Fibroblast of lung (primary cell): Measurements from ENCODE around the gene LCNL1.

Experiments
- EZH2 ChIP-seq: IDR thresholded peaks from 2 replicates; pipeline ENCODE4 v1.5.1; 2012; ENCODE audit warnings: low read length, control low read depth, mild to moderate bottlenecking; ENCODE audit errors: missing control alignments
- TF ChIP-seq, protein P1 (sequence below), 2 donors: IDR thresholded peaks in 1 of 2; conservative IDR thresholded peaks in 1 of 2; 1 replicate in 1 of 2; 2 replicates in 1 of 2; pipeline ENCODE4 v1.5.1; 2011 to 2012; ENCODE audit warnings: low read length in 2 of 2, control low read depth in 1 of 2, inconsistent platforms in 1 of 2, low read depth in 1 of 2, mild to moderate bottlenecking in 1 of 2

DNA sequence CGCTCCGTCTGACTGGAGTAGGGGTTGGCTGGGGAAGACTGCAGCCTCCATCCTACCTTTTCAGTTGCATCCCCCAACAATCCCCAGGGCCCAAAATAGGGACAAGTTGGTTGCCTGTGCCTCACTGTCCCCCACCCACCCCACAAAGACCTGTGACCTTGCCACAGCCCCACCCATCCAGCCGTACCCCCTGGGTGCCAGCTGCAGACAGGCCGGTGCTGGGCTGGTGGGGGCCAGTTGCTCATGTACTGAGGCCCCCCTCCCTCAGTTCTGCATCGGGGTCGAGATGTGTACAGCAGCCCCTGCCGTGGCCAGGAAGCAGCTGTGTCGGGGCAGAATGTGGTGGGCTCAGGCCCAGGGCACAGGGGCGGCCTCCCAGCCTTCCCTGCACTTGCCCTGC, 374 bp downstream of the LCNL1 start:
- TF ChIP-seq, protein P1, sequence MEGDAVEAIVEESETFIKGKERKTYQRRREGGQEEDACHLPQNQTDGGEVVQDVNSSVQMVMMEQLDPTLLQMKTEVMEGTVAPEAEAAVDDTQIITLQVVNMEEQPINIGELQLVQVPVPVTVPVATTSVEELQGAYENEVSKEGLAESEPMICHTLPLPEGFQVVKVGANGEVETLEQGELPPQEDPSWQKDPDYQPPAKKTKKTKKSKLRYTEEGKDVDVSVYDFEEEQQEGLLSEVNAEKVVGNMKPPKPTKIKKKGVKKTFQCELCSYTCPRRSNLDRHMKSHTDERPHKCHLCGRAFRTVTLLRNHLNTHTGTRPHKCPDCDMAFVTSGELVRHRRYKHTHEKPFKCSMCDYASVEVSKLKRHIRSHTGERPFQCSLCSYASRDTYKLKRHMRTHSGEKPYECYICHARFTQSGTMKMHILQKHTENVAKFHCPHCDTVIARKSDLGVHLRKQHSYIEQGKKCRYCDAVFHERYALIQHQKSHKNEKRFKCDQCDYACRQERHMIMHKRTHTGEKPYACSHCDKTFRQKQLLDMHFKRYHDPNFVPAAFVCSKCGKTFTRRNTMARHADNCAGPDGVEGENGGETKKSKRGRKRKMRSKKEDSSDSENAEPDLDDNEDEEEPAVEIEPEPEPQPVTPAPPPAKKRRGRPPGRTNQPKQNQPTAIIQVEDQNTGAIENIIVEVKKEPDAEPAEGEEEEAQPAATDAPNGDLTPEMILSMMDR (conservative IDR thresholded peaks at IDR 0.05 in 1 of 2, IDR thresholded peaks at IDR 0.05 in 1 of 2; ENCODE audit: low read depth in 1 of 2, low read length in 2 of 2), result no peak
- no peak for TF ChIP-seq EZH2
